Panc1 (cell line): ENCODE measurements around the gene KCNAB3.

ENCODE experiments used
- POLR2AphosphoS5 ChIP-seq: IDR thresholded peaks from 2 replicates; pipeline ENCODE4 v1.6.1; 2012; ENCODE audit warnings: mild to moderate bottlenecking, low read depth, low read length, moderate library complexity
- SIN3A ChIP-seq: IDR thresholded peaks from 2 replicates; pipeline ENCODE4 v1.6.1; 2012; ENCODE audit warnings: low read depth, mild to moderate bottlenecking, low read length, moderate library complexity, borderline replicate concordance; ENCODE audit not compliant: insufficient read depth
- TF ChIP-seq, protein P1 (sequence below): fragments of 450-650 bp; IDR thresholded peaks from 2 replicates; pipeline ENCODE4 v1.5.1; 2017; ENCODE audit warnings: mild to moderate bottlenecking
- TF ChIP-seq, protein P2 (sequence below), 2 experiments: IDR thresholded peaks; 2 replicates each; pipeline ENCODE4 v1.6.1; 2011 to 2012; ENCODE audit warnings: low read depth in 2 of 2, control low read depth in 1 of 2, low read length in 1 of 2, mild to moderate bottlenecking in 1 of 2, moderate library complexity in 1 of 2; ENCODE audit not compliant: insufficient read depth in 1 of 2

DNA sequence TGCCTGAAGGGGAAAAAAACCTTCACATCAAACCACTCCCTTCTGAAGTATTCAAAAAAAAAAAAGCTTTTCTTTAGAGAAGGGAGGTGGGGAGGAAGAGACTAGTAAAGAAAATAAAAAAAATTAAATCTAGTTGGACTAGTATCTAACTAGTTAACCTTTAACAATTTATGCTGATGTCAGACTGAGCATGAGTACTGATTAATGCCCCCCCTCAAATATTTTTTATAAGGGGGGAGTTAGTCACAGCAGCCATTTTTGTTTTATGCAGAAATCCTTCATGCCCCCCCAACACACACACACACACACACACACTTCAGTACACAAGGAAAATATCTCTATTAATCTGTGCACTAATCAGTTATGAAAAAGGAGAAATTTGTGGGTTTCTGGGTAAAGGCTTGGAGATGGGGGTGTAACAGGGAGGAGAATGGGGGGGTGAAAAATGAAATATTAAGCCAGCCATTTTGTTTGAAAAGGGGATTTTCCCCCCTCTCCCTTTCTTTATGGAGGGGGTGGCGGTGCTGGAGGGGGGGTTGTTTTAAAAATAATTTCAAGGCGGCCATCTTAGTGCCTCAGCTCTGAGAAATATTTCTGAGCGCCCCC lies 45.8 kb downstream of the KCNAB3 start:
- TF ChIP-seq, protein P1, sequence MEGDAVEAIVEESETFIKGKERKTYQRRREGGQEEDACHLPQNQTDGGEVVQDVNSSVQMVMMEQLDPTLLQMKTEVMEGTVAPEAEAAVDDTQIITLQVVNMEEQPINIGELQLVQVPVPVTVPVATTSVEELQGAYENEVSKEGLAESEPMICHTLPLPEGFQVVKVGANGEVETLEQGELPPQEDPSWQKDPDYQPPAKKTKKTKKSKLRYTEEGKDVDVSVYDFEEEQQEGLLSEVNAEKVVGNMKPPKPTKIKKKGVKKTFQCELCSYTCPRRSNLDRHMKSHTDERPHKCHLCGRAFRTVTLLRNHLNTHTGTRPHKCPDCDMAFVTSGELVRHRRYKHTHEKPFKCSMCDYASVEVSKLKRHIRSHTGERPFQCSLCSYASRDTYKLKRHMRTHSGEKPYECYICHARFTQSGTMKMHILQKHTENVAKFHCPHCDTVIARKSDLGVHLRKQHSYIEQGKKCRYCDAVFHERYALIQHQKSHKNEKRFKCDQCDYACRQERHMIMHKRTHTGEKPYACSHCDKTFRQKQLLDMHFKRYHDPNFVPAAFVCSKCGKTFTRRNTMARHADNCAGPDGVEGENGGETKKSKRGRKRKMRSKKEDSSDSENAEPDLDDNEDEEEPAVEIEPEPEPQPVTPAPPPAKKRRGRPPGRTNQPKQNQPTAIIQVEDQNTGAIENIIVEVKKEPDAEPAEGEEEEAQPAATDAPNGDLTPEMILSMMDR = no peak
- TF ChIP-seq POLR2AphosphoS5 (no peak), SIN3A (no peak)
- TF ChIP-seq, protein P2, sequence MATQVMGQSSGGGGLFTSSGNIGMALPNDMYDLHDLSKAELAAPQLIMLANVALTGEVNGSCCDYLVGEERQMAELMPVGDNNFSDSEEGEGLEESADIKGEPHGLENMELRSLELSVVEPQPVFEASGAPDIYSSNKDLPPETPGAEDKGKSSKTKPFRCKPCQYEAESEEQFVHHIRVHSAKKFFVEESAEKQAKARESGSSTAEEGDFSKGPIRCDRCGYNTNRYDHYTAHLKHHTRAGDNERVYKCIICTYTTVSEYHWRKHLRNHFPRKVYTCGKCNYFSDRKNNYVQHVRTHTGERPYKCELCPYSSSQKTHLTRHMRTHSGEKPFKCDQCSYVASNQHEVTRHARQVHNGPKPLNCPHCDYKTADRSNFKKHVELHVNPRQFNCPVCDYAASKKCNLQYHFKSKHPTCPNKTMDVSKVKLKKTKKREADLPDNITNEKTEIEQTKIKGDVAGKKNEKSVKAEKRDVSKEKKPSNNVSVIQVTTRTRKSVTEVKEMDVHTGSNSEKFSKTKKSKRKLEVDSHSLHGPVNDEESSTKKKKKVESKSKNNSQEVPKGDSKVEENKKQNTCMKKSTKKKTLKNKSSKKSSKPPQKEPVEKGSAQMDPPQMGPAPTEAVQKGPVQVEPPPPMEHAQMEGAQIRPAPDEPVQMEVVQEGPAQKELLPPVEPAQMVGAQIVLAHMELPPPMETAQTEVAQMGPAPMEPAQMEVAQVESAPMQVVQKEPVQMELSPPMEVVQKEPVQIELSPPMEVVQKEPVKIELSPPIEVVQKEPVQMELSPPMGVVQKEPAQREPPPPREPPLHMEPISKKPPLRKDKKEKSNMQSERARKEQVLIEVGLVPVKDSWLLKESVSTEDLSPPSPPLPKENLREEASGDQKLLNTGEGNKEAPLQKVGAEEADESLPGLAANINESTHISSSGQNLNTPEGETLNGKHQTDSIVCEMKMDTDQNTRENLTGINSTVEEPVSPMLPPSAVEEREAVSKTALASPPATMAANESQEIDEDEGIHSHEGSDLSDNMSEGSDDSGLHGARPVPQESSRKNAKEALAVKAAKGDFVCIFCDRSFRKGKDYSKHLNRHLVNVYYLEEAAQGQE (IDR thresholded peaks at IDR 0.05; ENCODE audit: insufficient read depth in 1 of 2, low read depth in 2 of 2, low read length in 1 of 2) = no peak
